ENCODE data around the gene XYLB.

Gene XYLB

DNA sequence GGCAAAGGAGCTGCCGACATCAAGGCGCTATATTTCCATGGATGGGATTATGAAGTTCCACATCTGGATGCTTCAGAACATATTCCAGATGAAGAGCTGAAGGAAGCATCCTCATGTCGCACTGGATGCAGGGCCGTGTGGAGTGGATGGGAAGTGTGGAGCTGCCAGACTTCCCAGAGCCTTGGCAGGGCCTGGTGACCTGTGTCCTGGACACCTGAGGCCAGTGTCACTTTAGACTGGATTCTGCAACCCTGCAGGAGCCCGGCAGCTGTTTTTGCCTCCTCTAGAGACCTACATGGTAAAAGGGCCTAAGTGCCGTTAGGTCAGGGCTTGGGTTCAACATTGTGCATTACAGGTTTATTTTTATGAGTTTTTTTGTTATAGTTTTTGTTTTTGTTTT, 11.3 kb upstream of the XYLB start:
- Histone ChIP-seq H3K4me3 (ENCODE audit: low read length) (no peak overlapping the region), H3K79me2 (ENCODE audit: control insufficient read depth, low read length) (no peaks in the 10 kb centered on the region), H3K9me3 (ENCODE audit: control insufficient read depth, insufficient read depth, low read length) (no peaks in the 10 kb centered on the region), H3K4me1 (ENCODE audit: control insufficient read depth, low read length) (no peaks in the 10 kb centered on the region), H3K27ac (ENCODE audit: low read depth, low read length) (no peak overlapping the region), H3K36me3 (ENCODE audit: control insufficient read depth, low read length) (no peaks in the 10 kb centered on the region), H3K4me2 (ENCODE audit: low read length) (no peak overlapping the region), H3K27me3 (ENCODE audit: control insufficient read depth, low read length) (no peaks in the 10 kb centered on the region; the same call in 1 of the 2 replicates), H3K9me2 (replicated peaks; ENCODE audit: control insufficient read depth, low read length) (no peaks in the 10 kb centered on the region), H4K20me1 (ENCODE audit: control insufficient read depth, insufficient read depth, low read depth, low read length) (no peaks in the 10 kb centered on the region), H3F3A (ENCODE audit: control insufficient read depth, insufficient read depth) (no peaks in the 10 kb centered on the region)
- no peak for TF ChIP-seq EZH2phosphoT487 (IDR thresholded peaks at IDR 0.05; ENCODE audit: borderline replicate concordance, low read length)
- TF ChIP-seq, protein P1, sequence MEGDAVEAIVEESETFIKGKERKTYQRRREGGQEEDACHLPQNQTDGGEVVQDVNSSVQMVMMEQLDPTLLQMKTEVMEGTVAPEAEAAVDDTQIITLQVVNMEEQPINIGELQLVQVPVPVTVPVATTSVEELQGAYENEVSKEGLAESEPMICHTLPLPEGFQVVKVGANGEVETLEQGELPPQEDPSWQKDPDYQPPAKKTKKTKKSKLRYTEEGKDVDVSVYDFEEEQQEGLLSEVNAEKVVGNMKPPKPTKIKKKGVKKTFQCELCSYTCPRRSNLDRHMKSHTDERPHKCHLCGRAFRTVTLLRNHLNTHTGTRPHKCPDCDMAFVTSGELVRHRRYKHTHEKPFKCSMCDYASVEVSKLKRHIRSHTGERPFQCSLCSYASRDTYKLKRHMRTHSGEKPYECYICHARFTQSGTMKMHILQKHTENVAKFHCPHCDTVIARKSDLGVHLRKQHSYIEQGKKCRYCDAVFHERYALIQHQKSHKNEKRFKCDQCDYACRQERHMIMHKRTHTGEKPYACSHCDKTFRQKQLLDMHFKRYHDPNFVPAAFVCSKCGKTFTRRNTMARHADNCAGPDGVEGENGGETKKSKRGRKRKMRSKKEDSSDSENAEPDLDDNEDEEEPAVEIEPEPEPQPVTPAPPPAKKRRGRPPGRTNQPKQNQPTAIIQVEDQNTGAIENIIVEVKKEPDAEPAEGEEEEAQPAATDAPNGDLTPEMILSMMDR (IDR thresholded peaks at IDR 0.05; ENCODE audit: low read depth, low read length, poor library complexity, severe bottlenecking): no peak

GRCh38 chr3:38337703-38338102, 8.9 kb upstream of the XYLB start:
- Histone ChIP-seq H3K4me3 (ENCODE audit: low read length) (no peak overlapping the region), H3F3A (ENCODE audit: control insufficient read depth, insufficient read depth) (no peaks in the 10 kb centered on the region), H3K9me2 (replicated peaks; ENCODE audit: control insufficient read depth, low read length) (no peaks in the 10 kb centered on the region), H4K20me1 (ENCODE audit: control insufficient read depth, insufficient read depth, low read depth, low read length) (no peaks in the 10 kb centered on the region), H3K27ac (ENCODE audit: low read depth, low read length) (no peak overlapping the region), H3K4me1 (ENCODE audit: control insufficient read depth, low read length) (no peaks in the 10 kb centered on the region), H3K9me3 (ENCODE audit: control insufficient read depth, insufficient read depth, low read length) (no peaks in the 10 kb centered on the region), H3K27me3 (ENCODE audit: control insufficient read depth, low read length) (no peaks in the 10 kb centered on the region; the same call in 1 of the 2 replicates), H3K36me3 (ENCODE audit: control insufficient read depth, low read length) (no peaks in the 10 kb centered on the region), H3K79me2 (ENCODE audit: control insufficient read depth, low read length) (no peaks in the 10 kb centered on the region), H3K4me2 (ENCODE audit: low read length) (no peak overlapping the region)
- TF ChIP-seq, protein P1 (IDR thresholded peaks at IDR 0.05; ENCODE audit: low read depth, low read length, poor library complexity, severe bottlenecking): no peak
- TF ChIP-seq EZH2phosphoT487 (IDR thresholded peaks at IDR 0.05; ENCODE audit: borderline replicate concordance, low read length): no peak

DNA sequence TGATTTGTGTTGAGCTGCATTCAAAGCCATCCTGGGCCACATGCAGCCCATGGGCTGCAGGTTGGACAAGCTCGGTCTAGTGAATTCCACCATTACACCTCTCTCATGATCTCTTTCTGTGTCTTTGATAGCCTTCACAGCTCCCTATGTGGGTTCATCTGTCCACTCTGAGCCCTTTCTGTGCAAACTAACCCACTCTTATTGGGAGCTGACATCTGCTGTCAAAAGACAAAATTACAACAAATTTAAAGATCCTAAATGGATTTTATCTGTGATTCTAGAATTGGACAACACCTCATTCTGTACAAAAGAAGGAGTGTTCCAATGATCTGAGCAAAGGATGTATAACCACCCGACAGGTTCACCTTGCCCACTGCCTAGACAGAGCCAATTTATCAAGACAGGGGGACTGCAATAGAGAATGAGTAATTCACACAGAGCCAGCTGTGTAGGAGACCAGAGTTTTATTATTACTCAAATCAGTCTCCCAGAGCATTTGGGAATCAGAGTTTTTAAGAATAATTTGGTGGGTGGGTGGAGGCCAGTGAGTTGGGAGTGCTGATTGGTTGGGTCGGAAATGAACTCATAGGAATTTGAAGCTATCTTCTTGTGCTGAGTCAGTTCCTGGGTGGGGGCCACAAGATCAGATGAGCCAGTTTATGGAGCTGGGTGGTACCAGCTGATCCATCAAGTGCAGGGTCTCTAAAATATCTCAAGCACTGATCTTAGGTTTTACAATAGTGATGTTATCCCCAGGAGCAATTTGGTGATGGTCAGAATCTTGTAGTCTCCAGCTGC, 2.6 kb upstream of the XYLB start:
- peaks cover 20% of the 10 kb centered on the region for H3K4me1 ChIP-seq (ENCODE audit: control insufficient read depth, low read length)
- H3K79me2 ChIP-seq (ENCODE audit: control insufficient read depth, low read length): peaks cover 19% of the 10 kb centered on the region
- peaks cover 10% of the 10 kb centered on the region; the same call in 1 of the 2 replicates for H3K36me3 ChIP-seq (ENCODE audit: control insufficient read depth, low read length)
- H3K9me2 ChIP-seq (replicated peaks; ENCODE audit: control insufficient read depth, low read length): no peaks in the 10 kb centered on the region
- no peaks in the 10 kb centered on the region for H4K20me1 ChIP-seq (ENCODE audit: control insufficient read depth, insufficient read depth, low read depth, low read length)
- H3K4me2 ChIP-seq (ENCODE audit: low read length): no peak overlapping the region
- H3F3A ChIP-seq (ENCODE audit: control insufficient read depth, insufficient read depth): no peaks in the 10 kb centered on the region
- no peak overlapping the region for H3K27ac ChIP-seq (ENCODE audit: low read depth, low read length)
- TF ChIP-seq, protein P1 (IDR thresholded peaks at IDR 0.05; ENCODE audit: low read depth, low read length, poor library complexity, severe bottlenecking): no peak
- TF ChIP-seq EZH2phosphoT487 (IDR thresholded peaks at IDR 0.05; ENCODE audit: borderline replicate concordance, low read length): no peak
- H3K4me3 ChIP-seq (ENCODE audit: low read length): no peak overlapping the region
- no peaks in the 10 kb centered on the region for H3K27me3 ChIP-seq (ENCODE audit: control insufficient read depth, low read length)
- H3K9me3 ChIP-seq (ENCODE audit: control insufficient read depth, insufficient read depth, low read length): no peaks in the 10 kb centered on the region

All from DOHH2 (cell line).